ENCODE data around the gene MAP2K2. TPM values are rescaled to one million over a fixed set of nuclear protein-coding genes. Genes with fewer than 3 reads are reported as not detected.

Gene MAP2K2
- total and polyA plus RNA-seq, 9 of the 15 experiments (the other 6 are each of a cell fraction or from before 2014, with no cell fraction given), result 1.0 to 151 (median 58.3) TPM

- BruUV-seq (replicated peaks), result no TSS peak
- peaks cover 20 to 61% of the 10 kb centered on the region in 2 experiments for H3K4me1 ChIP-seq (replicated peaks in 1 of 2; ENCODE audit: control insufficient read depth in 2 of 2, insufficient read depth in 2 of 2, low read length in 2 of 2)
- whole genome bisulfite sequencing (ENCODE audit: insufficient coverage, low coverage, missing lambda C conversion rate), result 0% methylated on average over 9 of the region's 85 CpGs
- POLR2A ChIA-PET, result interaction anchor here (1.5 kb wide), 1 partner anchor 10 kb away, joined by 4 read pairs; no protein-coding TSS in a partner anchor
- ATAC-seq, result peak; percentile 63
- peak within 1 kb of the TSS; percentile 56 for H2AFZ ChIP-seq (ENCODE audit: low read depth, low read length)
- H3K9ac ChIP-seq (ENCODE audit: insufficient read depth in 1 of 2, low read depth in 2 of 2, low read length in 2 of 2), result peak within 1 kb of the TSS; percentile 83 to 98
- peaks cover 29% of the 10 kb centered on the region; the same call in 1 of the 3 replicates for H3K36me3 ChIP-seq (ENCODE audit: control insufficient read depth, insufficient read depth, low read length)
- H3K27ac ChIP-seq (ENCODE audit: extremely low read depth, low read depth, low read length), result peak within 1 kb of the TSS; percentile 97
- peak; percentile 15 for FAIRE-seq
- in situ Hi-C loops (cut with MboI), result no loop called here
- peak within 1 kb of the TSS; percentile 63 for H3K4me2 ChIP-seq (ENCODE audit: insufficient read depth, low read length)
- no peaks in the 10 kb centered on the region for H3K9me3 ChIP-seq (replicated peaks; ENCODE audit: control insufficient read depth, insufficient read depth, low read depth, low read length)
- peak in 3 of 4 experiments; percentile 87 to 90 (median 88) for DNase-seq (ENCODE audit: extremely low read depth in 1 of 4, low spot score in 3 of 4)
- H3K27me3 ChIP-seq (ENCODE audit: control insufficient read depth in 2 of 2, insufficient read depth in 2 of 2, low read length in 2 of 2), result no peaks in the 10 kb centered on the region
- H4K20me1 ChIP-seq (replicated peaks; ENCODE audit: control insufficient read depth, insufficient read depth, low read length), result peaks cover 29% of the 10 kb centered on the region
- CTCF ChIA-PET (ENCODE audit: low intra/inter-chr PET ratio), result interaction anchor here (0.5 to 0.6 kb wide), 2 partner anchors 18 to 45 kb away, joined by 4 to 8 read pairs; no protein-coding TSS in a partner anchor
- H3K9me1 ChIP-seq (ENCODE audit: control insufficient read depth, insufficient read depth, low read length), result peaks cover 8% of the 10 kb centered on the region
- H3K4me3 ChIP-seq, result peak within 1 kb of the TSS; percentile 100
- intact Hi-C loops (cut with micrococcal nuclease), result loop anchor here (5.0 to 10.0 kb wide), 3 partner anchors 55 to 118 kb away; partner anchors contain the start of genes ANKRD24, MAP2K2, PIAS4 and SIRT6
- peaks cover 37% of the 10 kb centered on the region for H3K79me2 ChIP-seq (ENCODE audit: control insufficient read depth, insufficient read depth, low read length)
- TF ChIP-seq ZNF407 (IDR thresholded peaks at IDR 0.05; ENCODE audit: low read depth), result no peak
- no peak for TF ChIP-seq CHD1 (IDR thresholded peaks at IDR 0.05; ENCODE audit: low read length)
- TF ChIP-seq RBBP5 (IDR thresholded peaks at IDR 0.05; ENCODE audit: borderline replicate concordance, insufficient read depth, low read length, poor library complexity, severe bottlenecking), result peak; percentile 51
- peak; percentile 74 for TF ChIP-seq TBP (optimal IDR thresholded peaks at IDR 0.05; ENCODE audit: low read depth, low read length)
- peak in 1 of 3 experiments; percentile 41; a peak in 2 of 6 replicates for TF ChIP-seq ZBTB11 (CRISPR knock-in tag; IDR thresholded peaks at IDR 0.05)
These were observed 57.1 kb downstream of the MAP2K2 start, which contains the start of gene ZBTB7A for GRCh38 chr19:4066682-4067395. Gene ZBTB7A, minus strand, starts transcription at chr19:4066899. Its CDS starts 11,667 bp downstream, at chr19:4055232.
